GM21515 (cell line): ENCODE data around the gene DDT.
A peak's percentile ranks its signal among the peaks of the same experiment; 100 is the strongest.
"Not testable (repeated sequence)": the region's sequence is repeated elsewhere in the genome, so short reads cannot be mapped to it uniquely, and the experiment has no call there.

Experiments
- ATAC-seq: cut with Tn5 transposase; IDR thresholded peaks from one replicate; pipeline ENCODE4 v1.9.1; 2021; ENCODE audit not compliant: unreplicated experiment

DDT gene

GRCh38 chr22:23974345-23974744 lies at the start of gene DDT:
Gene DDT, minus strand, starts transcription at chr22:23974441. Its CDS starts 27 bp downstream, at chr22:23974414.
- ATAC-seq, result peak; percentile 82

- ATAC-seq, result no peak
These were observed 49.1 kb upstream of the DDT start for GRCh38 chr22:24023204-24023789.

GRCh38 chr22:24021304-24021703 lies 47.1 kb upstream of the DDT start:
- no peak for ATAC-seq

DNA sequence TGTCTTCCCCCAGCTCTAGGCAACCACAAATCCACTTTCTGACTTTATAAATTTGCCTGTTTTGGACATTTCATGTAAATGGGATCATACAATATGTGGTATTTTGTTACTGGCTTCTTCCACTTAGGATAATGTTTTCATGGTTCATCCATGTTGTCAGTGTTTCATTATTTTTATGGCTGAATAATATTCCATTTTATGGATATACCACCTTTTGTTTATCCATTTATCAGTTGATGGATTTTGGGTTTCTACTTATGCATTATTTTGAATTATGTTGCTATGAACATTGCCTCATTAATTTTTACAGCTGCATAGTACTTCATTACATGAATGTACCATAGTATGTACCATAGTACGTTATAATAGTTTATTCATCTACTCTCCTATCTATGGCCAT lies 41.9 kb upstream of the DDT start:
- no peak for ATAC-seq

GRCh38 chr22:24011735-24012068 lies 37.5 kb upstream of the DDT start:
- ATAC-seq, result no peak

DNA sequence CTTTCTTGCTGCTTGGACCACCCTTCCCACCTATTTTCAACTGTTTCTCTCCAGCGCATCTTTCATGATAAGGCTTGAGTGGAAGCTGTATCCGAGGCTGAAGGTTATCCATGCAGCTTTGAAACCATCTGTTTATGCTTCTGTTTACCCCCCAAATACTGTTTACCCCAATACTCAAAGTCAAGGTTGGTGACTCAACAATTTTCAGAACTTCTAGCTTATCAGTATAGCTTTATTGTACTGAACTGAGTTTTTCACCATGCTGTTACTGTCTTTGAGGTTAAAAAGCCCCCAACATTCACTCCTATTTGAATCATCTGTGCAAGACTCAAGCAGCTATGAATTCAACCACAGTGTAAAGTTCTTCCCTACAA lies 35.8 kb upstream of the DDT start:
- no peak for ATAC-seq

GRCh38 chr22:24009227-24010017 lies 35.2 kb upstream of the DDT start:
- ATAC-seq, result no peak

- no peak for ATAC-seq
These were observed 34.4 kb upstream of the DDT start for GRCh38 chr22:24008381-24009226.

GRCh38 chr22:24008022-24008283 lies 33.7 kb upstream of the DDT start:
- no peak for ATAC-seq

- no peak for ATAC-seq
These were observed 33.2 kb upstream of the DDT start for GRCh38 chr22:24007253-24008021.

DNA sequence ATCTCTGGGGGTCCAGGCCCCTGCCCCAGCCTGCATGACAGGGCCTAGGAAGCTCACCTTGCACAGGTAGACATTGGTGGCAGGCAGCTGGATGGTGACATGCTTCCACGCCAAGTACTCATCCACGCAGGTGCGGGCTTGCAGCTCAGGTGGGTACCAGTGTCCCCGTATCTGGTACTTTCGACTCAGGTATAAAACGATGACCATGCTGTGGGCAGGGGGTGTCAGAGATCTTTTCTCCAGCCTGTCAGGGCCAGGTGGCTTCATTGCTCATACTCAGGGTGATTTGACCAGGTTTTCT lies 32.6 kb upstream of the DDT start:
- no peak for ATAC-seq

DNA sequence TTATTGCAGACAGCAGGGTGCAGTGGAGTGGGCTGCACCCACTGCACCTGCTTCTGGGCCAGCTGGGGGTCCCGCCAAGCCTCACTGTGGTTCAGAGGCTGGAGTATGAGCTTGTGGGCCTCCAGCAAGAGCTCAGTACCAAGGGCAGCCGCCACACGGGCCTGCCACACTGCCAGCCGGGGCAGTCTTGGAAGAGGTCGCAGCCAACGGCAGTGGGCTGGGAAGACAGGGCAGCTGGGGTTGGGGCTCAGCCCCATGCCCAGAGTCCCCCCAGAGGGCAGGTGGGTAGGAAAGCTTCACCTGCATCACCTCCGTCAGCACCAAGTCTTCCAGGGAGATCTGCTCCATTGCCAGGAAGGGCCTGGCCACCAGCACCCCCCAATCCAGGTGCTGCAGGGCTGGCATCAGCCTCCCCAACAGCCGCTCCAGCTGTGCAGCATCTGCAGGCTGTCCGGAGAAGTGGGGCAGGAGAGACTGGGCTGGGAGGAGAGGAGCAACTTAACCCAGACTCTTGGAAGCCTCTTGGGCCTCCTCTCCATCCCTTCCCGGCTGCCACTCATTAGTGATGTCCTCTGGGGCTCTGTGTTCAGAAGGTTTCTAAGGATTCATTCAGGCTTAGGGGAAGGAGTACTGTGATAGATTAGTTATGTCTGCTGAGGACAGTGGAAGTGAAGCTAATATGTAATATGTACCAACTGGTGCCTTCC lies 32.1 kb upstream of the DDT start:
- ATAC-seq, result no peak

- ATAC-seq, result no peak
These were observed 31.0 kb upstream of the DDT start, which contains the start of gene GSTT4 for GRCh38 chr22:24005201-24005600. Gene GSTT4, minus strand, starts transcription at chr22:24005453. Its CDS starts 97 bp downstream, at chr22:24005356.

DNA sequence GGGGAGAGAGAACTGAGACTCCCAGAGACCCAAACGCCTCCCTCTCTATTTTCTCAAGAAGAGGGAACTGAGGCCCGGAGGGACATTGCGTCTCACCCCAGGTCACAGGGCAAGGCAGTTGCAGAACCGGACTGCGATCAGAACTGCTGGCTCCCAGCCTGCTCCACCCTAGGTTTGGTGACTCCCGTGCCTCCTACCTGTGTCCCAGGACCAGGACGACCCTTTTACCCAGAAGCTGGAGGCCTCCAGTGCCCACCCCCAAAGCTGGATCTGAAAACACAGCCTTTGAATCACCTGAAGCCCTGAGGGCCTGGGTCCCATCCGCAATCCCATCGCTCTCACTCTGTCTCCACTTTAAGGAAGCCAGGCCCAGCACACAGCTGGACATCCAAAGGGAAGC lies 29.6 kb upstream of the DDT start:
- no peak for ATAC-seq

DNA sequence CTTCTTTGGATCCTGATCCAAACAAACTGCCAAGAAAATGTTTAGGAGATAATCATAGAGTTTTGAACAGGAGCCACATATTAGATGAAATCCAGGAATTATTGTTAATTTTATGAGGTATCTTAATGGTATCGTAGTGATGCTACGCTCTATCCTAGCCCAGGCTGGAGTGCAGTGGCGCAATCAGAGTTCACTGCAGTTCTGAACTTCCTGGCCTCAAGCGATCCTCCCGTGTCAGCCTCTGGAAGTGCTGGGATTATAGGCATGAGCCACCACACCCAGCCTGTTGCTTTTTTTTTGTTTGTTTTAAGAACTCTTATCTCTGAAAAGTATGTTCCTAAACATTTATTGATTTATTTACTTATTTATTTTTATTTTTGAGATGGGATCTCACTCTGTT lies 28.6 kb upstream of the DDT start:
- no peak for ATAC-seq

DNA sequence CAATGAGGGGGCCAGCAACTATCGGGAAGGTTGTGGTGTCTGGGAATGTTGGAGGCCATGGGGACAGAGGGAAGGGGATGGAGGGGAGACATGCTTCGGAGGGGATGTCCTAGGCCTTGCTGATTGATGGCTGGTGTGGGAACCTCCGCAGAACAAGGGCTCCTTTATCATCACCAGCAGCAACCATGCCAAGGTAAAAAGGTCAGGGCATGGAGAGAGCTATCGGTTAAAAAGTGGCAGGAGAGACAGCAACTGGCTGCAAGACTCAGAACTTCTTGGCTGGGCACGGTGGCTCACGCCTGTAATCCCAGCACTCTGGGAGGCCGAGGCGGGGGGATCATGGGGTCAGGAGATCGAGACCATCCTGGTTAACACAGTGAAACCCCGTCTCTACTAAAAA lies 28.0 kb upstream of the DDT start:
- ATAC-seq, result no peak

DNA sequence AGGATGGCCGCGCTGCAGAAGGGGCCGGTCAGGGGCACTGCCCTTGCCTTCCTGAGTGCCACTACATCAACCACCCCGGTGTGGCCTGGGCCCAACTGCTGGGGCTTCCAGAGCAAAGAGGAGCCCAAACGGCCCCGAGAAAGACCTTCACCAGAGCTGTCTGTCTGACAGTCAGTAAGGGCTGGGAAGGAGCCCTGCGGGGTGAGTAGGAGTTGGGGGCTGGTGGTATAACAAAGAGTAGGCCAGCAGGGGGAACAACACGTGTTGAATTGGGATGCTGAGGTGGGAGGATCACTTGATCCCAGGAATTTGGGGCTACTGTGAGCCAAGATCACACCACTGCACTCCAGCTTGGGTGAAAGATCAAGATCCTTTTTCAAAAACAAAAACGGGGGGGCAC lies 27.1 kb upstream of the DDT start:
- no peak for ATAC-seq

- not testable (repeated sequence) for ATAC-seq
These were observed 25.5 kb upstream of the DDT start for GRCh38 chr22:23999779-24000178.

GRCh38 chr22:23997092-23997491 lies 22.9 kb upstream of the DDT start:
- ATAC-seq, result no peak

- ATAC-seq, result not testable (repeated sequence)
These were observed 19.4 kb upstream of the DDT start for GRCh38 chr22:23993581-23994177.

DNA sequence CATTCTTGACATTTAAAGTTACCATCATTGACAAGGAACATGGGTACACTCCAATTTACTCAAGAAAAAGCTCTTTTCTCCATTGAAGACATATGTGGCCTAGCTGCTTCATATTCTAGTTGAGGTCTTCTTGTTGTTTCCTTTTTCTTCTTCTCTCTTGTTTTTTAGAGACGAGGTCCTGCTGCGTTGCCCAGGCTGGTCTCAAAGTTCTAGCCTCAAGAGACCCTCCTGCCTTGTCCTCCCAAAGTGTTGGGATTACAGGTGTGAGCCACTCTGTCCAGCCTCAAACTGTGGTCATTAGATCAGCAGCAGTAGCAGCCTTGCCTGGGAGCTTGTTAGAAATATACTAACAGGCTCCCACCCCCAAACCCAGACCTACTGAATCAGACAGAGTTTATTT lies 18.8 kb upstream of the DDT start:
- not testable (repeated sequence) for ATAC-seq
